Subcutaneous adipose tissue (tissue), 4 donors: Measurements from ENCODE around the gene SH3RF2. TPM values are rescaled to one million over a fixed set of nuclear protein-coding genes. Genes with fewer than 3 reads are reported as not detected.

Experiments used
- CTCF ChIP-seq: fragments of 450-650 bp; IDR thresholded peaks from one replicate; pipeline ENCODE4 v1.5.1; 2016; ENCODE audit warnings: low read depth, mild to moderate bottlenecking, control low read depth, antibody characterized with exemption, moderate library complexity
- total RNA-seq, 4 donors: library from RNA; depleted of rRNA; stranded (reverse); fragments of >200 nt; gene quantifications; one replicate each; pipeline ENCODE4 v1.1.0, GENCODE V29; 2016

Gene SH3RF2
- total RNA-seq, 4 donors from 2014 or later: 0.33 to 5.3 (median 3.0) TPM

- TF ChIP-seq CTCF: no peak
These were observed 137.0 kb downstream of the SH3RF2 start for GRCh38 chr5:146073239-146073900.

- TF ChIP-seq CTCF: no peak
These were observed 139.7 kb downstream of the SH3RF2 start for GRCh38 chr5:146076028-146076427.

GRCh38 chr5:146076455-146076854 lies 140.1 kb downstream of the SH3RF2 start:
- TF ChIP-seq CTCF: no peak

- TF ChIP-seq CTCF: no peak
These were observed 142.2 kb downstream of the SH3RF2 start for GRCh38 chr5:146078566-146078965.

- no peak for TF ChIP-seq CTCF
These were observed 143.5 kb downstream of the SH3RF2 start for GRCh38 chr5:146079695-146080373.

GRCh38 chr5:146081556-146081955 lies 145.2 kb downstream of the SH3RF2 start:
- no peak for TF ChIP-seq CTCF

- TF ChIP-seq CTCF: no peak
These were observed 146.4 kb downstream of the SH3RF2 start for GRCh38 chr5:146082798-146083197.
